Left forelimb (tissue), 1 donor: ENCODE data around the gene MRPL39.
A peak's percentile ranks its signal among the peaks of the same experiment; 100 is the strongest.
"Not testable (repeated sequence)": the region's sequence is repeated elsewhere in the genome, so short reads cannot be mapped to it uniquely, and the experiment has no call there.

Source experiments
- DNase-seq: peaks from one replicate; pipeline ENCODE4 v3.0.0-alpha.2; 2018; ENCODE audit warnings: low spot score

MRPL39 gene

GRCh38 chr21:25607151-25608043, at the start of gene MRPL39:
Gene MRPL39, minus strand, starts transcription at chr21:25607481. Its CDS starts 6 bp downstream, at chr21:25607475.
- peak; percentile 92 for DNase-seq

- DNase-seq, result no peak
Measured at GRCh38 chr21:25656412-25656811, 49.1 kb upstream of the MRPL39 start.

- no peak for DNase-seq
Measured at GRCh38 chr21:25649146-25649545, 41.9 kb upstream of the MRPL39 start.

- DNase-seq, result no peak
Measured at GRCh38 chr21:25647647-25648046, 40.4 kb upstream of the MRPL39 start.

GRCh38 chr21:25646474-25646873, 39.2 kb upstream of the MRPL39 start:
- no peak for DNase-seq

GRCh38 chr21:25643486-25643885, 36.2 kb upstream of the MRPL39 start:
- DNase-seq, result no peak

- DNase-seq, result no peak
Measured at GRCh38 chr21:25640943-25641292, 33.6 kb upstream of the MRPL39 start.

- peak; percentile 74 for DNase-seq
Measured at GRCh38 chr21:25640202-25640942, 33.1 kb upstream of the MRPL39 start.

GRCh38 chr21:25639551-25640201, 32.4 kb upstream of the MRPL39 start:
- DNase-seq, result peak; percentile 78

- peak; percentile 75 for DNase-seq
Measured at GRCh38 chr21:25638660-25639550, 31.6 kb upstream of the MRPL39 start, which contains the start of gene JAM2. Gene JAM2, plus strand, starts transcription at chr21:25639258. Its CDS starts 564 bp downstream, at chr21:25639822.

GRCh38 chr21:25637851-25638659, 30.8 kb upstream of the MRPL39 start:
- no peak for DNase-seq

- no peak for DNase-seq
Measured at GRCh38 chr21:25636727-25637126, 29.4 kb upstream of the MRPL39 start.

- no peak for DNase-seq
Measured at GRCh38 chr21:25635310-25635709, 28.0 kb upstream of the MRPL39 start.

GRCh38 chr21:25632296-25632695, 25.0 kb upstream of the MRPL39 start:
- DNase-seq, result no peak

- no peak for DNase-seq
Measured at GRCh38 chr21:25626757-25627156, 19.5 kb upstream of the MRPL39 start.

- DNase-seq, result not testable (repeated sequence)
Measured at GRCh38 chr21:25625776-25626555, 18.7 kb upstream of the MRPL39 start.

GRCh38 chr21:25625036-25625435, 17.8 kb upstream of the MRPL39 start:
- no peak for DNase-seq

GRCh38 chr21:25624511-25624910, 17.2 kb upstream of the MRPL39 start:
- DNase-seq, result no peak

- no peak for DNase-seq
Measured at GRCh38 chr21:25619198-25619597, 11.9 kb upstream of the MRPL39 start.

GRCh38 chr21:25615880-25616279, 8.6 kb upstream of the MRPL39 start:
- no peak for DNase-seq
